Fibroblast of lung (primary cell): Measurements from ENCODE around the gene COG4. TPM values are rescaled to one million over a fixed set of nuclear protein-coding genes. Genes with fewer than 3 reads are reported as not detected.

ENCODE experiments used
- DNase-seq, 2 donors: peaks; one replicate each; pipeline versions ENCODE4 v3.0.0 to v3.0.0-alpha.2; 2010; ENCODE audit warnings: low read depth in 2 of 2
- H2AFZ ChIP-seq: 2 replicates; pipeline ENCODE4 v1.5.1; 2012; ENCODE audit warnings: low read length, control low read depth, inconsistent platforms
- H3K27ac ChIP-seq: 2 replicates; pipeline ENCODE4 v1.5.1; 2011; ENCODE audit warnings: low read length, control low read depth; ENCODE audit not compliant: insufficient read depth
- H3K27me3 ChIP-seq: 2 replicates; pipeline ENCODE4 v1.5.1; 2011; ENCODE audit warnings: mild to moderate bottlenecking, low read length; ENCODE audit not compliant: control insufficient read depth, insufficient read depth
- H3K36me3 ChIP-seq: 2 replicates; pipeline ENCODE4 v1.5.1; 2011; ENCODE audit warnings: low read length; ENCODE audit not compliant: control insufficient read depth, insufficient read depth
- H3K4me1 ChIP-seq: 2 replicates; pipeline ENCODE4 v1.5.1; 2011; ENCODE audit warnings: low read length; ENCODE audit not compliant: control insufficient read depth, insufficient read depth; ENCODE audit errors: extremely low read depth
- H3K4me2 ChIP-seq: 2 replicates; pipeline ENCODE4 v1.5.1; 2011; ENCODE audit warnings: low read length, control low read depth; ENCODE audit not compliant: insufficient read depth; ENCODE audit errors: extremely low read depth
- H3K4me3 ChIP-seq, 4 experiments: fragments of 200-600 bp in 1 of 4; sonication (generic) in 1 of 4; replicated peaks in 1 of 4; 2 replicates each; pipeline ENCODE4 v1.5.1; 2011 to 2016; ENCODE audit warnings: low read length in 4 of 4, low read depth in 3 of 4, mild to moderate bottlenecking in 3 of 4, control low read depth in 2 of 4, inconsistent platforms in 1 of 4, mixed read lengths in 1 of 4; ENCODE audit not compliant: insufficient read depth in 1 of 4; ENCODE audit errors: control extremely low read depth in 1 of 4
- H3K79me2 ChIP-seq: 2 replicates; pipeline ENCODE4 v1.5.1; 2012; ENCODE audit warnings: mild to moderate bottlenecking, low read length, inconsistent platforms; ENCODE audit not compliant: control insufficient read depth, insufficient read depth
- H3K9ac ChIP-seq: 2 replicates; pipeline ENCODE4 v1.5.1; 2011; ENCODE audit warnings: mild to moderate bottlenecking, low read length, control low read depth; ENCODE audit not compliant: insufficient read depth
- H3K9me3 ChIP-seq: 2 replicates; pipeline ENCODE4 v1.5.1; 2012; ENCODE audit warnings: low read depth, low read length; ENCODE audit not compliant: control insufficient read depth, insufficient read depth
- H4K20me1 ChIP-seq: 2 replicates; pipeline ENCODE4 v1.5.1; 2011; ENCODE audit warnings: low read length; ENCODE audit not compliant: control insufficient read depth, insufficient read depth; ENCODE audit errors: extremely low read depth
- CTCF ChIP-seq, 2 donors: IDR thresholded peaks in 1 of 2; conservative IDR thresholded peaks in 1 of 2; 1 replicate in 1 of 2; 2 replicates in 1 of 2; pipeline ENCODE4 v1.5.1; 2011 to 2012; ENCODE audit warnings: low read length in 2 of 2, control low read depth in 1 of 2, inconsistent platforms in 1 of 2, low read depth in 1 of 2, mild to moderate bottlenecking in 1 of 2
- EZH2 ChIP-seq: IDR thresholded peaks from 2 replicates; pipeline ENCODE4 v1.5.1; 2012; ENCODE audit warnings: low read length, control low read depth, mild to moderate bottlenecking; ENCODE audit errors: missing control alignments
- polyA plus RNA-seq, 2 donors: library from polyadenylated mRNA; depleted of rRNA in 1 of 2; stranded (reverse) in 1 of 2; unstranded in 1 of 2; fragments of >200 nt; gene quantifications; 2 replicates each; pipeline ENCODE4 v1.2.1, GENCODE V29; 2011 to 2012; ENCODE audit warnings: missing spikeins in 1 of 2
- total RNA-seq: library from RNA; depleted of rRNA; stranded (reverse); fragments of >200 nt; gene quantifications from 2 replicates; pipeline ENCODE4 v1.2.1, GENCODE V29; 2014

COG4 gene
- total and polyA plus RNA-seq, 2 donors (not counting 1 experiment from before 2014, with no cell fraction given) = 36.2 to 117 TPM

DNA sequence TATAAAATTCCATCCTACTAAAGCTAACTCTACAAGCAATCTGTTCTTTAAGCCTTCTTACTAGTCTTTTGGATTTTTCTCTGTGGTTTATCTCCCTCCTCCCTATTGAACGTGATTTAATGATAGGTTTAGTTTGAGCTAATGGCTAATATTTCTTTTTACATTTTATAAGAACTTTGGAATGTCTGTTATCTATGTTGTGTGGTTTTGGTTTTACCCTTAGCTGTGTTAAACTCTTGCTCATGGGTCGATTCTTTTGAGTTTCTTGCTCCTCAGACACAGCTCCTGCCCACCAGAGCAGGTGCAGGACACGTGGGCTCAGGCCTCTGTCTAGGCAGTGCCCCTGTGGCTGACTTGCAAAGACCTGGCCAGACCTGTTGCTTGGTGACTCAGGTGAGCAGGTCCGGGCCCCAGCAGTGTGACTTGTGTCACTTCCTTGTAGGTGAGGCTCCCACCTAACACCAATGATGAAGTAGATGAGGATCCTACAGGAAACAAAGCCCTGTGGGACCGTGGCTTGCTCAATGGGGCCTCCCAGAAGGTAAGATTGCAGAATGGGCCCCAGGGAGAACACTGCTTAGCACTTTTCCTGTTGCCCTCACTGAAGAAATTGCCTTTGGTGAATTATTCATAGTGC is 45.4 kb upstream of the COG4 start:
- H3K4me1 ChIP-seq = peaks cover 18% of the 10 kb centered on the region
- H4K20me1 ChIP-seq = no peaks in the 10 kb centered on the region
- peak in 1 of 2 donors; percentile 79 for DNase-seq

DNA sequence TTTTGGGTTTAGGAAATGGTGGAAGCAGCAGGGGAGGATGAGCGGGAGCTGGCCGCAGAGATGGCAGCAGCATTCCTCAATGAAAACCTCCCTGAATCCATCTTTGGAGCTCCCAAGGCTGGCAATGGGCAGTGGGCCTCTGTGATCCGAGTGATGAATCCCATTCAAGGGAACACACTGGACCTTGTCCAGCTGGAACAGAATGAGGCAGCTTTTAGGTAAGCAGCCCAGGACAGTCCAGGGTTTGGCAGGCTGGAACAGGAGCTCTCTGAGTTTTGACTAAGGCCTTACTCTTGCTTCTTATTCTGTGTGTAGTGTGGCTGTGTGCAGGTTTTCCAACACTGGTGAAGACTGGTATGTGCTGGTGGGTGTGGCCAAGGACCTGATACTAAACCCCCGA is 41.7 kb upstream of the COG4 start:
- DNase-seq = no peak
- Histone ChIP-seq H3K27ac (no peak overlapping the region), H3K9me3 (no peaks in the 10 kb centered on the region), H3K4me3 (no peak overlapping the region), H3K79me2 (peaks cover 2% of the 10 kb centered on the region), H3K36me3 (peaks cover 24% of the 10 kb centered on the region), H3K27me3 (no peaks in the 10 kb centered on the region), H4K20me1 (no peaks in the 10 kb centered on the region), H2AFZ (no peak overlapping the region), H3K9ac (no peak overlapping the region), H3K4me2 (no peak overlapping the region), H3K4me1 (no peaks in the 10 kb centered on the region)
- no peak for TF ChIP-seq CTCF (conservative IDR thresholded peaks at IDR 0.05 in 1 of 2, IDR thresholded peaks at IDR 0.05 in 1 of 2; ENCODE audit: low read depth in 1 of 2, low read length in 2 of 2)
- no peak for TF ChIP-seq EZH2

More for the DNA sequence above, 45.4 kb upstream of the COG4 start:
- TF ChIP-seq CTCF (conservative IDR thresholded peaks at IDR 0.05 in 1 of 2, IDR thresholded peaks at IDR 0.05 in 1 of 2; ENCODE audit: low read depth in 1 of 2, low read length in 2 of 2) = no peak
- TF ChIP-seq EZH2 = no peak
- Histone ChIP-seq H2AFZ (no peak overlapping the region), H3K79me2 (no peaks in the 10 kb centered on the region), H3K9ac (no peak overlapping the region), H3K27me3 (no peaks in the 10 kb centered on the region), H3K27ac (no peak overlapping the region), H3K4me2 (no peak overlapping the region), H3K36me3 (peaks cover 31% of the 10 kb centered on the region), H3K4me3 (no peak overlapping the region), H3K9me3 (no peaks in the 10 kb centered on the region)

- no peaks in the 10 kb centered on the region for H4K20me1 ChIP-seq
- no peaks in the 10 kb centered on the region for H3K9me3 ChIP-seq
- H3K4me1 ChIP-seq = no peaks in the 10 kb centered on the region
- DNase-seq = no peak
- H3K36me3 ChIP-seq = peaks cover 21% of the 10 kb centered on the region
- no peak overlapping the region for H3K9ac ChIP-seq
- H3K4me2 ChIP-seq = no peak overlapping the region
- no peak for TF ChIP-seq EZH2
- TF ChIP-seq CTCF (conservative IDR thresholded peaks at IDR 0.05 in 1 of 2, IDR thresholded peaks at IDR 0.05 in 1 of 2; ENCODE audit: low read depth in 1 of 2, low read length in 2 of 2) = no peak
- H3K79me2 ChIP-seq = peaks cover 5% of the 10 kb centered on the region
- H3K4me3 ChIP-seq = no peak overlapping the region
- no peak overlapping the region for H2AFZ ChIP-seq
- H3K27me3 ChIP-seq = no peaks in the 10 kb centered on the region
- H3K27ac ChIP-seq = no peak overlapping the region
These were observed 40.3 kb upstream of the COG4 start for GRCh38 chr16:70563636-70564035.
